ENCODE data around the gene RNFT1.
A peak's percentile ranks its signal among the peaks of the same experiment; 100 is the strongest.
"Not testable (repeated sequence)": the region's sequence is repeated elsewhere in the genome, so short reads cannot be mapped to it uniquely, and the experiment has no call there.

Gene RNFT1

DNA sequence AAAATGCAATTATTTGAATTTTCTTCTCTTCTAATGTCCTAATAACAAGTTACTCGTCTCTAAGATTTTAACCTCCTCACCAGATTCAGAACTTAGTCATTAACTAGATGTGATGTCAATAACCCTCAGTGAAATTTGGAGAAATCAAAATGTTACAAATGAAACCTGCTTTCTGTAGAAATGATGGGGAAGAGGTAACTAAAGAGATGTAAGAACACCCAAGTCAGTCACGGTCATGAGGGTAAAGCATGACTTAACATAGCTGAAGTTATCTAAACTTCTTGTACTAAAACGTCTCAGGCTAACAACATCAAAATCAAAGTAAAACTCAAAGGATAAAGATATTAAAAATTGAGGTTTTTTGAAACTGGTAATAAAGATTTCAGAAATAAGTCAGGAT, 9.7 kb downstream of the RNFT1 start:
- Histone ChIP-seq H3K79me2 (ENCODE audit: insufficient read depth, low read depth) (no peaks in the 10 kb centered on the region), H3K4me2 (no peak overlapping the region), H3K27ac (no peak overlapping the region), H3K4me3 (IDR thresholded peaks at IDR 0.05; ENCODE audit: insufficient read depth, low read depth, low read length) (no peak overlapping the region), H3K4me1 (ENCODE audit: low read depth, poor library complexity, severe bottlenecking) (no peaks in the 10 kb centered on the region), H2AFZ (ENCODE audit: low read depth) (no peak overlapping the region), H4K20me1 (ENCODE audit: insufficient read depth) (no peaks in the 10 kb centered on the region), H3K36me3 (ENCODE audit: insufficient read depth) (no peaks in the 10 kb centered on the region), H3K9ac (no peak overlapping the region), H3K27me3 (ENCODE audit: insufficient read depth, low read depth) (no peaks in the 10 kb centered on the region)
- TF ChIP-seq, protein P1, sequence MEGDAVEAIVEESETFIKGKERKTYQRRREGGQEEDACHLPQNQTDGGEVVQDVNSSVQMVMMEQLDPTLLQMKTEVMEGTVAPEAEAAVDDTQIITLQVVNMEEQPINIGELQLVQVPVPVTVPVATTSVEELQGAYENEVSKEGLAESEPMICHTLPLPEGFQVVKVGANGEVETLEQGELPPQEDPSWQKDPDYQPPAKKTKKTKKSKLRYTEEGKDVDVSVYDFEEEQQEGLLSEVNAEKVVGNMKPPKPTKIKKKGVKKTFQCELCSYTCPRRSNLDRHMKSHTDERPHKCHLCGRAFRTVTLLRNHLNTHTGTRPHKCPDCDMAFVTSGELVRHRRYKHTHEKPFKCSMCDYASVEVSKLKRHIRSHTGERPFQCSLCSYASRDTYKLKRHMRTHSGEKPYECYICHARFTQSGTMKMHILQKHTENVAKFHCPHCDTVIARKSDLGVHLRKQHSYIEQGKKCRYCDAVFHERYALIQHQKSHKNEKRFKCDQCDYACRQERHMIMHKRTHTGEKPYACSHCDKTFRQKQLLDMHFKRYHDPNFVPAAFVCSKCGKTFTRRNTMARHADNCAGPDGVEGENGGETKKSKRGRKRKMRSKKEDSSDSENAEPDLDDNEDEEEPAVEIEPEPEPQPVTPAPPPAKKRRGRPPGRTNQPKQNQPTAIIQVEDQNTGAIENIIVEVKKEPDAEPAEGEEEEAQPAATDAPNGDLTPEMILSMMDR (conservative IDR thresholded peaks at IDR 0.05; ENCODE audit: low read depth, low read length) = no peak

DNA sequence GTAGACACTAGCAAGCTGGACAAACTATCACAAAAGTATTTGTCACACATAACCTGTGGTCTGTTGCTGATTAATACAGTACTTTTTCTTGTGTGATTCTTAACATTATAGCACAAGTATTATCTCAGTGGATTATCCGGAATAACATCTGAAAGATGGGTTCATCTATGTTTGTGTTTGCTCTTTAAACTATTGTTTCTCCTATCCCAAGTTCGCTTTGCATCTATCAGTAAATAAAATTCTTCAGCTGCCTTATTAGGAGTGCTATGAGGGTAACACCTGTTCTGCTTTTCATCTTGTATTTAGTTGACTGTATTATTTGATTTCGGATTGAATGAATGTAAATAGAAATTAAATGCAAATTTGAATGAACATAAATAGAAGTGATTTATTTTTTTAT, 14.5 kb downstream of the RNFT1 start:
- TF ChIP-seq, protein P1 (conservative IDR thresholded peaks at IDR 0.05; ENCODE audit: low read depth, low read length) = no peak
- Histone ChIP-seq H3K27ac (no peak overlapping the region), H3K79me2 (ENCODE audit: insufficient read depth, low read depth) (no peaks in the 10 kb centered on the region), H3K36me3 (ENCODE audit: insufficient read depth) (peaks cover 5% of the 10 kb centered on the region; the same call in 1 of the 2 replicates), H3K9ac (no peak overlapping the region), H4K20me1 (ENCODE audit: insufficient read depth) (no peaks in the 10 kb centered on the region), H2AFZ (ENCODE audit: low read depth) (no peak overlapping the region), H3K4me3 (IDR thresholded peaks at IDR 0.05; ENCODE audit: insufficient read depth, low read depth, low read length) (no peak overlapping the region), H3K27me3 (ENCODE audit: insufficient read depth, low read depth) (no peaks in the 10 kb centered on the region), H3K4me2 (no peak overlapping the region), H3K4me1 (ENCODE audit: low read depth, poor library complexity, severe bottlenecking) (peaks cover 16% of the 10 kb centered on the region)

DNA sequence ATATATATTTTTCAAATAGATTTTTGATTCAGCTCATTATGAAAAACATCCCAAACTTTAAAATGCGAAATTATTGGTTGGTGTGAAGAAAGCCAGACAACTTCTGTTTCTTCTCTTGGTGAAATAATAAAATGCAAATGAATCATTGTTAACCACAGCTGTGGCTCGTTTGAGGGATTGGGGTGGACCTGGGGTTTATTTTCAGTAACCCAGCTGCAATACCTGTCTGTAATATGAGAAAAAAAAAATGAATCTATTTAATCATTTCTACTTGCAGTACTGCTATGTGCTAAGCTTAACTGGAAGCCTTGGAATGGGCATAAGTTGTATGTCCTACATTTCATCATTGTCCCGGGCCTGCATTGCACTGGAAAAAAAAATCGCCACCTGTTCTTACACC, 17.2 kb downstream of the RNFT1 start:
- not testable (repeated sequence) for H3K9ac ChIP-seq; H3K4me2 ChIP-seq; H3K36me3 ChIP-seq (ENCODE audit: insufficient read depth)

DNA sequence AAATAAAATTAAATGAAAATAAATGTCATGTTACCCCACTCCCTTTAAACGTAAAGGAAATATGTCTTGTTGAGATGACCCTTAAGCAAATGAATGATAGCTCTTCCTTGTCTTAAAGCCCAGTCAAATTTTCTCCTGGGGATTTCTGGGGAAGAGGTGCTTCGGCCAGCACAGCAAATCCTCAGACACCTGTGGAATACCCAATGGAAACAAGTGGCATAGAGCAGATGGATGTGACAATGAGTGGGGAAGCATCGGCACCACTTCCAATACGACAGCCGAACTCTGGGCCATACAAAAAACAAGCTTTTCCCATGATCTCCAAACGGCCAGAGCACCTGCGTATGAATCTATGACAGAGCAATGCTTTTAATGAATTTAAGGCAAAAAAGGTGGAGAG, 18.1 kb downstream of the RNFT1 start:
- Histone ChIP-seq H3K36me3 (ENCODE audit: insufficient read depth) (peaks cover 11% of the 10 kb centered on the region; the same call in 1 of the 2 replicates), H3K4me1 (ENCODE audit: low read depth, poor library complexity, severe bottlenecking) (peaks cover 16% of the 10 kb centered on the region)
- H3K4me2 ChIP-seq; H4K20me1 ChIP-seq (ENCODE audit: insufficient read depth); H3K27ac ChIP-seq; H3K27me3 ChIP-seq (ENCODE audit: insufficient read depth, low read depth); H3K79me2 ChIP-seq (ENCODE audit: insufficient read depth, low read depth); H2AFZ ChIP-seq (ENCODE audit: low read depth); H3K4me3 ChIP-seq (IDR thresholded peaks at IDR 0.05; ENCODE audit: insufficient read depth, low read depth, low read length); H3K9ac ChIP-seq: not testable (repeated sequence)

More for the DNA sequence above, 17.2 kb downstream of the RNFT1 start:
- H4K20me1 ChIP-seq (ENCODE audit: insufficient read depth); H3K27me3 ChIP-seq (ENCODE audit: insufficient read depth, low read depth); H3K79me2 ChIP-seq (ENCODE audit: insufficient read depth, low read depth); H2AFZ ChIP-seq (ENCODE audit: low read depth); H3K4me3 ChIP-seq (IDR thresholded peaks at IDR 0.05; ENCODE audit: insufficient read depth, low read depth, low read length): not testable (repeated sequence)
- Histone ChIP-seq H3K4me1 (ENCODE audit: low read depth, poor library complexity, severe bottlenecking) (peaks cover 16% of the 10 kb centered on the region), H3K27ac (0 out of 2 replicates have a peak overlapping the region, but pooled peaks have one; percentile 9)

DNA sequence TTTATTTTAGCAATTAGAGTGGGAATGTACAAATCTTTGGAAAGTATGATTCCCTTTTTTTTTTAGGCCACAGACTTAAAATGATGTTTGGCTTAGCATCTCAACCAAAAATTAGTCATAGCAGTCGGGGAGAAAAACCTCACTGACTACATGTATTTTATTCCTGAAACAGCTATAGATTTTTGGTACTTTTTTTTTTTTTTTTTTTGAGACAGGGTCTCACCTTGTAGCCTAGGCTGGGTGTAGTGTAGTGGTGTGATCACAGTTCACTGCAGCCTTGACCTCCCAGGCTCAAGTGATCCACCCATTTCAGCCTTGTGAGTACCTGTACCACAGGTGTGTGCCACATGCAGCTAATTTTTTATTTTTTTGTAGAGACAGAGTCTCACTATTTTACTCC, 23.4 kb downstream of the RNFT1 start:
- Histone ChIP-seq H3K36me3 (ENCODE audit: insufficient read depth) (peaks cover 12% of the 10 kb centered on the region; the same call in 1 of the 2 replicates), H3K79me2 (ENCODE audit: insufficient read depth, low read depth) (no peaks in the 10 kb centered on the region), H3K4me3 (IDR thresholded peaks at IDR 0.05; ENCODE audit: insufficient read depth, low read depth, low read length) (no peak overlapping the region), H3K27ac (no peak overlapping the region), H3K9ac (no peak overlapping the region), H3K4me2 (no peak overlapping the region), H3K27me3 (ENCODE audit: insufficient read depth, low read depth) (no peaks in the 10 kb centered on the region), H3K4me1 (ENCODE audit: low read depth, poor library complexity, severe bottlenecking) (peaks cover 31% of the 10 kb centered on the region), H2AFZ (ENCODE audit: low read depth) (no peak overlapping the region), H4K20me1 (ENCODE audit: insufficient read depth) (no peaks in the 10 kb centered on the region)
- TF ChIP-seq, protein P1 (conservative IDR thresholded peaks at IDR 0.05; ENCODE audit: low read depth, low read length) = no peak

DNA sequence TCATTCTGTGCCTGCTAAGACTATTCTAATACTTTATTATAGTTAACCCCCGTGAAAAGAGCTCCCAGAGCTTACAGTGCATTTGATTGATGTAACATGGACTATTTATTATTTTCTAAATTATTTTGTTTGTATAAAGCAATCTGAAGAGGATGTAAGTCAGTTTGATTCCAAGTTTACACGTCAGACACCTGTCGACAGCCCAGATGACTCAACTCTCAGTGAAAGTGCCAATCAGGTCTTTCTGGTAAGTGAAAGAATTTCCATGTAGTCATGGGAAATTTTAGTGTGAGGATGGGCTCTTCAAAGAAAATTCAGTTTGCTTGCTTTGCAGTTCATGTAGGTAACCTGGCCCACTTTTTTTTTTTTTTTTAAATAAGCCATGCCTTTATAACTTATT, 23.8 kb downstream of the RNFT1 start:
- not testable (repeated sequence) for H3K79me2 ChIP-seq (ENCODE audit: insufficient read depth, low read depth)

DNA sequence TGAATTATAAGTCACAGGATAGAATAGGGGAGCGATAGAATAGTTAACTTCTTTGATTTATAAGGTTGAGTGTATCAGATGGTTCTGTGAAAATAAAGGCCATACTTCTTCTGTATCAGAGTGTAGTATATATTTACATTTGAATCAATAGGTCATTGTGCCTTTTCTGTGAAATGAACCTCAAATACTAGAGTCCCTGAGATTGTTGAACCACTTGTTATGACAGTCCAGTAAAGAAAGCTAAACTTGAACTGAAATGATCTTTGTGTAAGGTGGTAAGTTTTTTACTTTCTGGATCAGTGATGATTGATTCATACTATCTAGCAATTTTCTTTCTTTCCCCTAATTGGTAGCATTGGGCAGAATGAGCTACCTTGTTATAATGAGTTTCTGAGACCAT, 31.2 kb downstream of the RNFT1 start:
- not testable (repeated sequence) for H3K79me2 ChIP-seq (ENCODE audit: insufficient read depth, low read depth); H3K27ac ChIP-seq; H2AFZ ChIP-seq (ENCODE audit: low read depth); H3K4me3 ChIP-seq (IDR thresholded peaks at IDR 0.05; ENCODE audit: insufficient read depth, low read depth, low read length); H3K27me3 ChIP-seq (ENCODE audit: insufficient read depth, low read depth); H3K4me2 ChIP-seq; H3K36me3 ChIP-seq (ENCODE audit: insufficient read depth); H3K9ac ChIP-seq; H4K20me1 ChIP-seq (ENCODE audit: insufficient read depth)
- H3K4me1 ChIP-seq (ENCODE audit: low read depth, poor library complexity, severe bottlenecking) = peaks cover 13% of the 10 kb centered on the region

More for the DNA sequence above, 23.8 kb downstream of the RNFT1 start:
- H3K27ac ChIP-seq; H3K27me3 ChIP-seq (ENCODE audit: insufficient read depth, low read depth); H3K9ac ChIP-seq; H4K20me1 ChIP-seq (ENCODE audit: insufficient read depth); H3K4me2 ChIP-seq; H3K4me3 ChIP-seq (IDR thresholded peaks at IDR 0.05; ENCODE audit: insufficient read depth, low read depth, low read length); H3K36me3 ChIP-seq (ENCODE audit: insufficient read depth); H2AFZ ChIP-seq (ENCODE audit: low read depth): not testable (repeated sequence)
- H3K4me1 ChIP-seq (ENCODE audit: low read depth, poor library complexity, severe bottlenecking) = peaks cover 31% of the 10 kb centered on the region

DNA sequence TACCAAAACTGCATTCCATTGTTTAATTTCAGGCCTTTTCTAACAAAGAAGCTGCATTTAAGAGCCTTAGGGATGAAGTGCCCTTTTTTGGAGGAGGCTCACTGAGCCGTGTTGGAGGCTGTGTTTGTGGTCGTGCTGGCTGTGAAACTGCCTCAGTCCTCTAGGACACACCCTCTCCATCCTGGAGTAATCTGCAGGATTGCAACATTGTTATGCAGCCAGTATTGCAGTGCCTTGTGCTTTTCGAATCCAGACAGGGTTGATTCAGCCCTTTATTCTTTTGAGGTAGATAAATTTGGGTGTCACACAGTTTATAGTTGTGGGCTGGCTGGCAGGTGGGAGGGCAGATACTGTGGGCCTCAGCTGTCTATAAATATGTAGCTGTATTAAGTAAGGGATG, 33.8 kb downstream of the RNFT1 start:
- H3K4me1 ChIP-seq (ENCODE audit: low read depth, poor library complexity, severe bottlenecking); H2AFZ ChIP-seq (ENCODE audit: low read depth); H3K4me2 ChIP-seq; H3K9ac ChIP-seq; H3K27me3 ChIP-seq (ENCODE audit: insufficient read depth, low read depth); H3K79me2 ChIP-seq (ENCODE audit: insufficient read depth, low read depth); H3K36me3 ChIP-seq (ENCODE audit: insufficient read depth); H3K4me3 ChIP-seq (IDR thresholded peaks at IDR 0.05; ENCODE audit: insufficient read depth, low read depth, low read length); H4K20me1 ChIP-seq (ENCODE audit: insufficient read depth); H3K27ac ChIP-seq: not testable (repeated sequence)
